HEK293 (cell line): ENCODE data around the gene CWH43.
"Not testable (repeated sequence)": the region's sequence is repeated elsewhere in the genome, so short reads cannot be mapped to it uniquely, and the experiment has no call there.

Experiments
- CTCF ChIA-PET: fragments of 350-600 bp; formaldehyde crosslinking; extraction: SDS; loops from one replicate; lab custom pipeline; 2021; ENCODE audit warnings: antibody characterized with exemption; lab: Yijun Ruan, JAX
- POLR2A ChIA-PET: fragments of 300-600 bp; formaldehyde crosslinking; extraction: SDS; loops from one replicate; lab custom pipeline; 2020; ENCODE audit warnings: antibody characterized with exemption, inconsistent platforms; lab: Yijun Ruan, JAX
- H3K27ac ChIP-seq: fragments of 200-500 bp; sonication (Bioruptor generic); 2 replicates; pipeline ENCODE4 v1.5.1; 2014; ENCODE audit warnings: low read depth, low read length, control low read depth, inconsistent platforms; ENCODE audit errors: extremely low read depth
- H3K36me3 ChIP-seq, 2 experiments: fragments of 200-500 bp in 1 of 2; sonication (Bioruptor generic) in 1 of 2; 1 replicate in 1 of 2; 2 replicates in 1 of 2; pipeline ENCODE4 v1.5.1; 2014 to 2017; ENCODE audit warnings: inconsistent platforms in 2 of 2, low read length in 2 of 2; ENCODE audit not compliant: control insufficient read depth in 2 of 2, insufficient read depth in 1 of 2
- H3K4me1 ChIP-seq: fragments of 200-500 bp; sonication (Bioruptor generic); 2 replicates; pipeline ENCODE4 v1.5.1; 2014; ENCODE audit warnings: mild to moderate bottlenecking, low read length, inconsistent platforms; ENCODE audit not compliant: control insufficient read depth, insufficient read depth
- H3K4me3 ChIP-seq: 2 replicates; pipeline ENCODE4 v1.5.1; 2011; ENCODE audit warnings: low read depth, mild to moderate bottlenecking, control low read depth, low read length, moderate library complexity
- H3K9me3 ChIP-seq: fragments of 200-500 bp; sonication (Bioruptor generic); 2 replicates; pipeline ENCODE4 v1.5.1; 2014; ENCODE audit warnings: low read depth, low read length, inconsistent platforms; ENCODE audit not compliant: control insufficient read depth, insufficient read depth
- HOXC10 ChIP-seq: sonication (generic); formaldehyde crosslinking; IDR thresholded peaks from 2 replicates; pipeline ENCODE4 v1.8.1; 2023; ENCODE audit warnings: mild to moderate bottlenecking, missing genetic modification reagents
- MYNN ChIP-seq: fragments of 450-650 bp; formaldehyde crosslinking; IDR thresholded peaks from 2 replicates; pipeline ENCODE4 v1.5.1; 2016; ENCODE audit warnings: missing biosample characterization, missing genetic modification characterization, borderline replicate concordance
- PRDM1 ChIP-seq: fragments of 450-650 bp; formaldehyde crosslinking; IDR thresholded peaks from 2 replicates; pipeline ENCODE4; 2016; ENCODE audit warnings: missing biosample characterization, missing genetic modification characterization
- RBAK ChIP-seq: fragments of 450-650 bp; formaldehyde crosslinking; IDR thresholded peaks from 2 replicates; pipeline ENCODE4 v1.5.1; 2016; ENCODE audit warnings: missing biosample characterization, missing genetic modification characterization
- TCF7L2 ChIP-seq: IDR thresholded peaks from 2 replicates; pipeline ENCODE4 v1.6.1; 2011; ENCODE audit warnings: low read depth, mild to moderate bottlenecking, inconsistent platforms, low read length, moderate library complexity, borderline replicate concordance
- ZFP41 ChIP-seq: fragments of 450-650 bp; formaldehyde crosslinking; IDR thresholded peaks from 2 replicates; pipeline ENCODE4 v1.5.1; 2016; ENCODE audit warnings: missing biosample characterization, missing genetic modification characterization, borderline replicate concordance
- ZNF223 ChIP-seq: fragments of 450-650 bp; formaldehyde crosslinking; IDR thresholded peaks from 2 replicates; pipeline ENCODE4 v1.5.1; 2016; ENCODE audit warnings: missing biosample characterization, missing genetic modification characterization
- ZNF248 ChIP-seq: fragments of 450-650 bp; formaldehyde crosslinking; IDR thresholded peaks from 2 replicates; pipeline ENCODE4 v1.5.1; 2017; ENCODE audit warnings: missing biosample characterization, missing genetic modification characterization
- ZNF48 ChIP-seq: fragments of 450-650 bp; formaldehyde crosslinking; IDR thresholded peaks from 2 replicates; pipeline ENCODE4 v1.5.1; 2016; ENCODE audit warnings: missing biosample characterization, missing genetic modification characterization
- ZNF558 ChIP-seq: fragments of 450-650 bp; formaldehyde crosslinking; IDR thresholded peaks from 2 replicates; pipeline ENCODE4 v1.5.1; 2016; ENCODE audit warnings: missing biosample characterization, missing genetic modification characterization
- ZNF624 ChIP-seq: fragments of 450-650 bp; formaldehyde crosslinking; IDR thresholded peaks from 2 replicates; pipeline ENCODE4 v1.5.1; 2017; ENCODE audit warnings: missing biosample characterization, missing genetic modification characterization
- ZNF670 ChIP-seq: fragments of 450-650 bp; formaldehyde crosslinking; IDR thresholded peaks from 2 replicates; pipeline ENCODE4 v1.5.1; 2016; ENCODE audit warnings: missing biosample characterization, missing genetic modification characterization, low read depth
- ZNF830 ChIP-seq: fragments of 450-650 bp; IDR thresholded peaks from 2 replicates; pipeline ENCODE4 v1.5.0; 2018; ENCODE audit warnings: missing biosample characterization, missing genetic modification characterization, low read depth, mild to moderate bottlenecking, moderate library complexity
- TF ChIP-seq, protein P1 (sequence below): fragments of 450-650 bp; formaldehyde crosslinking; IDR thresholded peaks from 2 replicates; pipeline ENCODE4 v1.5.1; 2016; ENCODE audit warnings: missing biosample characterization, missing genetic modification characterization, borderline replicate concordance
- TF ChIP-seq, protein P2 (sequence below): fragments of 450-650 bp; formaldehyde crosslinking; IDR thresholded peaks from 2 replicates; pipeline ENCODE4 v1.5.1; 2016; ENCODE audit warnings: missing biosample characterization, missing genetic modification characterization, low read depth

CWH43 gene

DNA sequence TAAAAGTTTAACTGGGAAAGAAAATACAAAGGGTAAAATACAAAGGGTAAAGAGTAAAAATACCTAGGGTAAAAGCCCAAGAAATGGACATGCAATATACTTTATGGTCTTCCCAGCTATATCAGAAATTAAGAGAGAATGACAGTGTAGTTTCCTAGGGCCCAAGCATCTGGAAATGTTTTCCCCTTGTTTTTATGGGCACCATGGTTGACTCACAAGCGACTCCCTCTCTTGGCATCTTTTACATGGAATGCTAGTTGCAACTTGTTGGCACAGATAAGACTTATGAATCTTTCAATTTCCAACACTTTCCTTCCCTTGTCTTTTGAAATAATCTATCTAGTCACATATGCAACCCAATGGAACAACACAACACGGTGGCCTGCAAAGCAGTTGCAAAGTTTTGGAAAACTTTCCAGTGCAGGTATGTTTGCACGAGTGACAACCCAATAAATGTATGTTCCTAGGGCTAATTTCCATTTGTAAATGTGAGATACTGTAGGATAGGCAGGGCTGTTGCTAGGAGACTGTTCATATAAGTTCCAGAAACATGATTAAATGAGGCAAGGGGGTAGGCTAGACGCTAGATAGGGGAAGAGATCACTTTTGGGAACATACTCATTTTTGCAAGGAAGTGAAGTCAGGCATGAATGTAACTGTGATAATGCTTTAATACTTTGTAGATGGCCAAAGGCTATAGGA lies 36.4 kb upstream of the CWH43 start:
- no peaks in the 10 kb centered on the region for H3K9me3 ChIP-seq
- ChIA-PET POLR2A (no interaction called here), CTCF (no interaction called here)
- H3K27ac ChIP-seq: no peak overlapping the region
- TF ChIP-seq RBAK (tag by site-specific recombination): no peak
- TF ChIP-seq ZNF223 (tag by site-specific recombination): no peak
- TF ChIP-seq ZFP41 (tag by site-specific recombination): no peak
- TF ChIP-seq TCF7L2: no peak
- no peak for TF ChIP-seq ZNF558 (tag by site-specific recombination)
- TF ChIP-seq, protein P1, sequence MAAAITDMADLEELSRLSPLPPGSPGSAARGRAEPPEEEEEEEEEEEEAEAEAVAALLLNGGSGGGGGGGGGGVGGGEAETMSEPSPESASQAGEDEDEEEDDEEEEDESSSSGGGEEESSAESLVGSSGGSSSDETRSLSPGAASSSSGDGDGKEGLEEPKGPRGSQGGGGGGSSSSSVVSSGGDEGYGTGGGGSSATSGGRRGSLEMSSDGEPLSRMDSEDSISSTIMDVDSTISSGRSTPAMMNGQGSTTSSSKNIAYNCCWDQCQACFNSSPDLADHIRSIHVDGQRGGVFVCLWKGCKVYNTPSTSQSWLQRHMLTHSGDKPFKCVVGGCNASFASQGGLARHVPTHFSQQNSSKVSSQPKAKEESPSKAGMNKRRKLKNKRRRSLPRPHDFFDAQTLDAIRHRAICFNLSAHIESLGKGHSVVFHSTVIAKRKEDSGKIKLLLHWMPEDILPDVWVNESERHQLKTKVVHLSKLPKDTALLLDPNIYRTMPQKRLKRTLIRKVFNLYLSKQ (tag by site-specific recombination): no peak
- no peak for TF ChIP-seq ZNF48 (tag by site-specific recombination)
- TF ChIP-seq ZNF670 (tag by site-specific recombination): no peak
- no peak for TF ChIP-seq HOXC10 (CRISPR knock-in tag)
- no peak for TF ChIP-seq ZNF830 (tag by site-specific recombination)
- TF ChIP-seq PRDM1 (tag by site-specific recombination): no peak
- no peak for TF ChIP-seq ZNF624 (tag by site-specific recombination)
- no peaks in the 10 kb centered on the region for H3K36me3 ChIP-seq
- H3K4me3 ChIP-seq: no peak overlapping the region
- no peaks in the 10 kb centered on the region for H3K4me1 ChIP-seq

DNA sequence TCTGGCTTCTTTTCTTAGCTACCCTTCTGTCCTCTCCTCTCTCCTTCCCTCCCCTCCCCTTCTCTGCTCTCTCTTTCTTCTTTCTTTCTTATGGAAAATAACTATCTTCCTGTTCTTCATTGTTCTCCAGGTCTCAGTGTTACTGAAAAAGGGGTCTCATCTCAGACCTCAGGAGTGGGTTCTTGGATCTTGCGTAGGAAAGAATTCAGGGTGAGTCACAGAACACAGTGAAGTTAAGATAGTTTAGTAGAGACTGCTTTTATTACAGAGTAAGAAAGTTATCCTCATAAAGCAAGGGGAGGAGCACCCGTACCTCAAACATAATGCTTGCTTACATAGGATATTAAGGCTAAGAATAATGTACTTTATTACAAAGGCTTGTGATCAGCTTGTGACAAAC lies 31.8 kb upstream of the CWH43 start:
- Histone ChIP-seq H3K27ac (no peak overlapping the region), H3K4me1 (no peaks in the 10 kb centered on the region), H3K9me3 (no peaks in the 10 kb centered on the region), H3K36me3 (no peaks in the 10 kb centered on the region), H3K4me3 (no peak overlapping the region)
- TF ChIP-seq MYNN (tag by site-specific recombination): no peak
- POLR2A ChIA-PET: no interaction called here
- CTCF ChIA-PET: interaction anchor here (0.7 kb wide), 1 partner anchor 210 kb away, joined by 8 read pairs; no protein-coding TSS in a partner anchor

DNA sequence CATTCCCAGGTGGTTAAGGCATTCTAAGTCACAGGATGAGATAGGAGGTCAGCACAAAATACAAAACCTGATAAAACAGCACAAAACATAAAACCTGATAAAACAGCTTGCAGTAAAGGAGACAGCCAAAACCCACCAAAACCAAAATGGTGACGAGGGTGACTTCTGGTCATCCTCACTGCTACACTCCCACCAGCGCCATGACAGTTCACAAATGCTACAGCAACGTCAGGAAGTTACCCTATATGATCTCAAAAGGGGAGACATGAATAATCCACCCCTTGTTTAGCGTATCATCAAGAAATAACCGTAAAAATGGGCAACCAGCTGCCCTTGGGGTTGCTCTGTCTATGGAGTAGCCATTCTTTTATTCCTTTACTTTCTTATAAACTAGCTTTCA lies 28.7 kb upstream of the CWH43 start:
- H3K36me3 ChIP-seq, H3K4me3 ChIP-seq, H3K9me3 ChIP-seq, H3K27ac ChIP-seq, POLR2A ChIA-PET, H3K4me1 ChIP-seq: not testable (repeated sequence)
- CTCF ChIA-PET: interaction anchor here (1.0 kb wide), 1 partner anchor 12 kb away, joined by 11 read pairs; no protein-coding TSS in a partner anchor

DNA sequence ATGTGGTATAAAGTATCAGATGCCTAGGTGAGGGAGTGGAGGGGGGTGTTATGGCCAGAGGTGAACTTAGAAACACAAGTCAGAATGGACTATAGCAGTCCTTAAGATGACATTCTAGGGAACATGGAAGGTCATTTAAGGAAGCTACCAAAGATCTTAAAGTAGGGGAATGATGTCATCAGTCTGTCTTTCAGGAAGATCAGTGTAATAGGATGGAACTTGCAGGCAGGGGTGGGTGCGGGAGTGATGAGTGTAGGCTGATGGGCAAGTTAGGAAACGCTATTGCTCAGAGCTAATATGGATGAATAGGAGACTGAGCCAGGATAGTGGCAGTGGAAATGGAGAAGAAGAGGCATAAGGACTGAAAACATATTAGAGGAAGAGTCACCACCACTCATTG lies 27.5 kb upstream of the CWH43 start:
- no peak overlapping the region for H3K27ac ChIP-seq
- no peaks in the 10 kb centered on the region for H3K9me3 ChIP-seq
- no peaks in the 10 kb centered on the region for H3K36me3 ChIP-seq
- H3K4me3 ChIP-seq: no peak overlapping the region
- ChIA-PET CTCF (interaction anchor here (4.8 kb wide), 1 partner anchor 379 kb away, joined by 26 read pairs; no protein-coding TSS in a partner anchor), POLR2A (no interaction called here)
- TF ChIP-seq, protein P2, sequence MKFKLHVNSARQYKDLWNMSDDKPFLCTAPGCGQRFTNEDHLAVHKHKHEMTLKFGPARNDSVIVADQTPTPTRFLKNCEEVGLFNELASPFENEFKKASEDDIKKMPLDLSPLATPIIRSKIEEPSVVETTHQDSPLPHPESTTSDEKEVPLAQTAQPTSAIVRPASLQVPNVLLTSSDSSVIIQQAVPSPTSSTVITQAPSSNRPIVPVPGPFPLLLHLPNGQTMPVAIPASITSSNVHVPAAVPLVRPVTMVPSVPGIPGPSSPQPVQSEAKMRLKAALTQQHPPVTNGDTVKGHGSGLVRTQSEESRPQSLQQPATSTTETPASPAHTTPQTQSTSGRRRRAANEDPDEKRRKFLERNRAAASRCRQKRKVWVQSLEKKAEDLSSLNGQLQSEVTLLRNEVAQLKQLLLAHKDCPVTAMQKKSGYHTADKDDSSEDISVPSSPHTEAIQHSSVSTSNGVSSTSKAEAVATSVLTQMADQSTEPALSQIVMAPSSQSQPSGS (tag by site-specific recombination): peak; percentile 63; the same call in 1 of the 2 replicates
- no peak for TF ChIP-seq ZNF248 (tag by site-specific recombination)
- no peaks in the 10 kb centered on the region for H3K4me1 ChIP-seq
